ENCODE data around the gene RNF41.

DNA sequence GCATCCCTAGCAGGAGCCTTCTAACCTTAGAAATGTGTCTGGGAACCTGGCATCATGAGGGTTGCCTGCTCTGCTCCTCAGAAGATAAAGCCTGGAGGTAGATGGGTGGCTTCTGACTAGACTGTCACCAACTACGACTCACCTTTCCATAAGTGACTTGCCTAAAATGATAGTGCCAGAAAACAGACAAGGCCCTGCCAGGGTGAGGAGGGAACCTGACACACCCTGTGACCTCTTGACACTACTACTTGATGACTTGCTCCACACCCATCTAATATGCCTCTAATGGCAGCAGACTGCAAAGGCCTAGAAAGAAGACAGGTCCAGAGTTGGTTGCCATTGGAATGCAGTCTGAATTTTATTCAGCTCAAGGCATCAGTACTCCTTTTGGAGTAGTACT, 9.4 kb downstream of the RNF41 start:
- TF ChIP-seq POLR2A (IDR thresholded peaks at IDR 0.05; ENCODE audit: low read depth, low read length) (no peak), EZH2 (IDR thresholded peaks at IDR 0.05; ENCODE audit: borderline replicate concordance, low read depth, low read length, severe bottlenecking) (no peak), POLR2AphosphoS5 (IDR thresholded peaks at IDR 0.05; ENCODE audit: insufficient read depth, low read depth, low read length) (no peak)
- TF ChIP-seq, protein P1, sequence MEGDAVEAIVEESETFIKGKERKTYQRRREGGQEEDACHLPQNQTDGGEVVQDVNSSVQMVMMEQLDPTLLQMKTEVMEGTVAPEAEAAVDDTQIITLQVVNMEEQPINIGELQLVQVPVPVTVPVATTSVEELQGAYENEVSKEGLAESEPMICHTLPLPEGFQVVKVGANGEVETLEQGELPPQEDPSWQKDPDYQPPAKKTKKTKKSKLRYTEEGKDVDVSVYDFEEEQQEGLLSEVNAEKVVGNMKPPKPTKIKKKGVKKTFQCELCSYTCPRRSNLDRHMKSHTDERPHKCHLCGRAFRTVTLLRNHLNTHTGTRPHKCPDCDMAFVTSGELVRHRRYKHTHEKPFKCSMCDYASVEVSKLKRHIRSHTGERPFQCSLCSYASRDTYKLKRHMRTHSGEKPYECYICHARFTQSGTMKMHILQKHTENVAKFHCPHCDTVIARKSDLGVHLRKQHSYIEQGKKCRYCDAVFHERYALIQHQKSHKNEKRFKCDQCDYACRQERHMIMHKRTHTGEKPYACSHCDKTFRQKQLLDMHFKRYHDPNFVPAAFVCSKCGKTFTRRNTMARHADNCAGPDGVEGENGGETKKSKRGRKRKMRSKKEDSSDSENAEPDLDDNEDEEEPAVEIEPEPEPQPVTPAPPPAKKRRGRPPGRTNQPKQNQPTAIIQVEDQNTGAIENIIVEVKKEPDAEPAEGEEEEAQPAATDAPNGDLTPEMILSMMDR (IDR thresholded peaks at IDR 0.05; ENCODE audit: extremely low read depth in 1 of 2, insufficient read depth in 1 of 2, low read depth in 1 of 2, low read length in 2 of 2) = no peak

Data from endothelial cell of umbilical vein (primary cell).